ENCODE measurements around the gene SPSB1.

DNA sequence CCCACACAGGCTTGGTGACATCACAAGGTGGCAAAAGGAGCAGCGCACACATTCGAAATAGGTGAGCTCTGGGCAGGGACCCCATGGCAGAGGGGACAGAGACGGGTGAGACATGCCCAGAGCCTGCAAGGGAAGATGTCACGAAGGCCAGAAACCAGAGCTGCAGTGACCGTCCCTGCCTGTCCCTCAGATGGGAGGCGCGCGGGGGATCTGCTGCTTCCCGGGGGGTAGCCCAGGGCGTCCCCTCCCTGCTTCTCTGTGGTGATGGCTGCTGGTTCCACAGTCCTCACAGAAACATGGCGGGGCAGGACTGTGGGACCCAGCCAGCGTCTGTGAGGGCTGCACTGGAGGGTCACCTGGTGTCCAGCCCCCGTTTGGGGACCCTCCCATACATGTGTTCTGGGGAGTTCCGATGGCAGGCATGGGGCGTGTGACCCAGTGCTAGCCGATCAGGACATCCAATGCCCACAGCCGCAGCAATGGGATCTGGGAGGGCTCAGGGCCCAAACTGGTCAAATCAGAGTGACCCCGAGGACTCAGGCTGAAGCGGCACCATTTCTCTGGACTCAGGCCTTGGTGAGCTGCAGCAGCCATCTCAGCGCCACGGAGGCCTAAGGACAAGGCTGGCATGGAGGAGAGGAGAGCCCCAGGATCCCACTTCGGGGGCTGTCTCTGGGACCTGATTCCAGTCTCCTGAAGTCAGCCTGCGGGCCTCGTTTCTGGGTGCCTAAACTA lies 20.7 kb upstream of the SPSB1 start:
- TF ChIP-seq NFYB (CRISPR knock-in tag; conservative IDR thresholded peaks at IDR 0.05; ENCODE audit: low read depth): no peak
- no peak for TF ChIP-seq ZNF281 (CRISPR knock-in tag; IDR thresholded peaks at IDR 0.05)
- TF ChIP-seq MAX (CRISPR knock-in tag; IDR thresholded peaks at IDR 0.05): no peak
- TF ChIP-seq CTCF (IDR thresholded peaks at IDR 0.05): no peak
- TF ChIP-seq ATF3 (CRISPR knock-in tag; conservative IDR thresholded peaks at IDR 0.05): no peak
